Uterus (tissue), 4 donors: ENCODE measurements around the gene OASL. TPM values are rescaled to one million over a fixed set of nuclear protein-coding genes. Genes with fewer than 3 reads are reported as not detected.
A peak's percentile ranks its signal among the peaks of the same experiment; 100 is the strongest.

Experiments used
- DNase-seq, 2 donors: peaks; one replicate each; pipeline ENCODE4 v3.0.0-alpha.2; 2019 to 2020
- H3K27ac ChIP-seq, 2 donors: fragments of 200-600 bp; sonication (generic); 1 replicate in 1 of 2; 2 replicates in 1 of 2; pipeline ENCODE4 v1.5.1; 2016 to 2018
- H3K27me3 ChIP-seq, 2 donors: fragments of 200-600 bp; sonication (generic); one replicate each; pipeline ENCODE4 v1.5.1; 2018 to 2019; ENCODE audit warnings: control low read depth in 1 of 2
- H3K36me3 ChIP-seq, 2 donors: fragments of 200-600 bp; sonication (generic); one replicate each; pipeline ENCODE4 v1.5.1; 2019; ENCODE audit warnings: control low read depth in 1 of 2
- H3K4me1 ChIP-seq, 2 donors: fragments of 200-600 bp; sonication (generic); one replicate each; pipeline ENCODE4 v1.5.1; 2018 to 2019; ENCODE audit warnings: control low read depth in 1 of 2
- H3K4me3 ChIP-seq, 2 donors: fragments of 200-600 bp; sonication (generic); 1 replicate in 1 of 2; 2 replicates in 1 of 2; pipeline ENCODE4 v1.5.1; 2018 to 2019; ENCODE audit warnings: mild to moderate bottlenecking in 1 of 2
- H3K9me3 ChIP-seq, 2 donors: fragments of 200-600 bp; sonication (generic); one replicate each; pipeline ENCODE4 v1.5.1; 2019; ENCODE audit warnings: control low read depth in 1 of 2
- POLR2A ChIP-seq, 2 donors: fragments of 450-650 bp; IDR thresholded peaks; one replicate each; pipeline ENCODE4 v1.6.1; 2016; ENCODE audit warnings: antibody characterized with exemption in 2 of 2, mild to moderate bottlenecking in 1 of 2, moderate library complexity in 1 of 2
- intact Hi-C: fragments of 100-400 bp; cut with DNase I; formaldehyde crosslinking; loops from one replicate; pipeline ENCODE4 v1.15.1; 2023; ENCODE audit warnings: low total_unique reads
- small RNA-seq: library from RNA; depleted of rRNA; stranded (forward); fragments of <200 nt; gene quantifications from one replicate; pipeline ENCODE3, GENCODE V24; 2016
- total RNA-seq, 4 donors: library from RNA; depleted of rRNA in 3 of 4; stranded (reverse); fragments of >200 nt in 3 of 4; gene quantifications; one replicate each; pipeline versions ENCODE4 v1.1.0 to v1.2.4, GENCODE V29; 2014 to 2023
- TF ChIP-seq, protein P1 (sequence below), 4 experiments: fragments of 200-600 bp in 2 of 4; fragments of 450-650 bp in 2 of 4; sonication (generic) in 2 of 4; IDR thresholded peaks; one replicate each; pipeline ENCODE4 v1.5.1; 2016 to 2019; ENCODE audit warnings: antibody characterized with exemption in 4 of 4, mild to moderate bottlenecking in 2 of 4, moderate library complexity in 1 of 4
- donor health status: DM: yes; HTN: yes; CAD: no.

OASL gene
- total RNA-seq, 4 donors from 2014 or later, result 0.35 to 0.82 TPM; not detected in 2

DNA sequence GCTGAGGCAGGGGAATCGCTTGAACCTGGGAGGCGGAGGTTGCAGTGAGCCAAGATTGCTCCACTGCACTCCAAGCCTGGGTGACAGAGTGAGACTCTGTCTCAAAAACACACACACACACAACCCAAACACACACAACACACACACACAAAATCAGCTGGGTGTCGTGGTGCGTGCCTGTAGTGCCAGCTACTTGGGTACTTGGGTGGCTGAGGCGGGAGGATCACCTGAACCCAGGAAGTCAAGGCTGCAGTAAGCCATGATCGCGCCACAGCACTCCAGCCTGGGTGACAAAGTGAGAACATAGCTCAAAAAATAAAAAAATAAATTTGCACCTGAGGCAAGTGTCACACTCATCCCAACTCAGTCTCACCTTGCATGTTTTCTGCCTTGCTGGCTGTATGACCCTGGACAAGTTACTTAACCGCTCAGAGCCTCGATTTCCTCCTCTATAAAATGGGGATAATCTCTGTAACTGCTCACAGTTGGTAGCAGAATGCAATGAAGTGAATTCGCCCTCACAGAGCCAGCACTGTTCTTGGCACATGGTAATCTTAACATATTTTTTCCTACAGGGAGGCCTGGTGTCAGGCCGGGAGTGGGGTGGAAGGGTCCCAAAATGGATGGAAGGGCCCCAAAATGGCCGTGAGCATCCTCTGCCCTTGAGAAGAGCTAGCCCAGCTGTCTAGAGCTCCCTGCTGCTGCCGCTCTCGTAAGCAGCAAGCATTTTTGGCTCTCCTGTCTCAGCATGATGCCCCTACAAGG is 61.3 kb downstream of the OASL start:
- no peak for DNase-seq
- TF ChIP-seq POLR2A (IDR thresholded peaks at IDR 0.05), result no peak
- TF ChIP-seq, protein P1, sequence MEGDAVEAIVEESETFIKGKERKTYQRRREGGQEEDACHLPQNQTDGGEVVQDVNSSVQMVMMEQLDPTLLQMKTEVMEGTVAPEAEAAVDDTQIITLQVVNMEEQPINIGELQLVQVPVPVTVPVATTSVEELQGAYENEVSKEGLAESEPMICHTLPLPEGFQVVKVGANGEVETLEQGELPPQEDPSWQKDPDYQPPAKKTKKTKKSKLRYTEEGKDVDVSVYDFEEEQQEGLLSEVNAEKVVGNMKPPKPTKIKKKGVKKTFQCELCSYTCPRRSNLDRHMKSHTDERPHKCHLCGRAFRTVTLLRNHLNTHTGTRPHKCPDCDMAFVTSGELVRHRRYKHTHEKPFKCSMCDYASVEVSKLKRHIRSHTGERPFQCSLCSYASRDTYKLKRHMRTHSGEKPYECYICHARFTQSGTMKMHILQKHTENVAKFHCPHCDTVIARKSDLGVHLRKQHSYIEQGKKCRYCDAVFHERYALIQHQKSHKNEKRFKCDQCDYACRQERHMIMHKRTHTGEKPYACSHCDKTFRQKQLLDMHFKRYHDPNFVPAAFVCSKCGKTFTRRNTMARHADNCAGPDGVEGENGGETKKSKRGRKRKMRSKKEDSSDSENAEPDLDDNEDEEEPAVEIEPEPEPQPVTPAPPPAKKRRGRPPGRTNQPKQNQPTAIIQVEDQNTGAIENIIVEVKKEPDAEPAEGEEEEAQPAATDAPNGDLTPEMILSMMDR (IDR thresholded peaks at IDR 0.05), result no peak
- intact Hi-C loops, result no loop called here
- Histone ChIP-seq H3K4me1 (no peaks in the 10 kb centered on the region), H3K36me3 (no peaks in the 10 kb centered on the region), H3K9me3 (no peaks in the 10 kb centered on the region), H3K27me3 (no peaks in the 10 kb centered on the region), H3K27ac (no peak overlapping the region), H3K4me3 (no peak overlapping the region)

GRCh38 chr12:120972870-120973543 is 66.0 kb downstream of the OASL start:
- no peak for DNase-seq
- H3K4me1 ChIP-seq, result no peaks in the 10 kb centered on the region
- H3K27me3 ChIP-seq, result no peaks in the 10 kb centered on the region
- no peak overlapping the region for H3K4me3 ChIP-seq
- no peak overlapping the region for H3K27ac ChIP-seq
- H3K36me3 ChIP-seq, result no peaks in the 10 kb centered on the region
- intact Hi-C loops, result no loop called here
- TF ChIP-seq, protein P1 (IDR thresholded peaks at IDR 0.05), result no peak
- TF ChIP-seq POLR2A (IDR thresholded peaks at IDR 0.05), result no peak
- no peaks in the 10 kb centered on the region for H3K9me3 ChIP-seq

DNA sequence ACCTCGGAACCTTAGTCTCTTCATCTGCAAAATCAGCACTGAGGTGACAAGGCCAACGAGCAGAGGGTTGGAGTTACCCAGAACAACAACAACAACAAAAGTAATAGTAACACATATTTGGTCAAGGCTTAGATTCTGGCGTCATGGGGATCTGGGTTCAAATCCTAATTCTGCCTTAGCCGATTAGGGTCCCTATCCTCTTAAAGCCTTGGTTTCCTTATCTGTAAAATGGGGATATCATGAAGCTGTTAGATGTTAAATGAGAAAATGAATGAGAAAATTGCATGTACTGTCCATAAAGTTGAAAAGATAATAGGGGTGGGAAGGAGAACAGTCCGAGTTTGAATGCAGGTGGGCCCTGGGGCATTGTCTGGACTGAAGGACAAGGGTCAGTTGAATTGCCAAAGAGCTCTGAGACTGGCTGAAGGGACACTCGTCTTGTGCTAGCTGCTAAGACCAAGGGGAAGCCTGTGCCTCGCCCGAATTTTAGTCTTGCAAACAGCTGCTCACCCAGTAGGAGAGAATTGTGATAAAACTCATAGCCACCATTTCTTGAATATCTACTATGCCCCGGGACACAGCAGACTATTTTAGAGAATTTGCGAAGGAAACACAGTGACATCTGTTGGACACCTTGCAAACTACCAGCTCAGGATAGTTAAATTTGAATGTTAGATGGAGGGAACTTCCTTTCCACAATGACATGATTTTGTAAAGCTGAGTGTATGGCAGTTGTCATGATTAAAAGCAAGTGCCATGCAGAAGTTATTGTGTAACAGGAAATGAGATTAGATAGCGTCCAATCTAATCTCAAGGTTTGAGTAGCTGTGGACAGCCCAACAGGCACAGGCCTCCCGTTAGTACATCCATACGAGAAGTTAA is 67.5 kb downstream of the OASL start:
- Histone ChIP-seq H3K9me3 (no peaks in the 10 kb centered on the region), H3K27me3 (no peaks in the 10 kb centered on the region), H3K27ac (no peak overlapping the region), H3K4me1 (no peaks in the 10 kb centered on the region), H3K4me3 (no peak overlapping the region), H3K36me3 (no peaks in the 10 kb centered on the region)
- TF ChIP-seq, protein P1 (IDR thresholded peaks at IDR 0.05), result peak; percentile 57 to 84 (median 72)
- TF ChIP-seq POLR2A (IDR thresholded peaks at IDR 0.05), result no peak
- DNase-seq, result peak in 1 of 2 donors; percentile 20
- intact Hi-C loops, result no loop called here

- H3K9me3 ChIP-seq, result no peaks in the 10 kb centered on the region
- DNase-seq, result no peak
- no peaks in the 10 kb centered on the region for H3K4me1 ChIP-seq
- intact Hi-C loops, result no loop called here
- no peaks in the 10 kb centered on the region for H3K36me3 ChIP-seq
- no peaks in the 10 kb centered on the region for H3K27me3 ChIP-seq
- H3K4me3 ChIP-seq, result no peak overlapping the region
- no peak for TF ChIP-seq POLR2A (IDR thresholded peaks at IDR 0.05)
- TF ChIP-seq, protein P1 (IDR thresholded peaks at IDR 0.05), result no peak
- H3K27ac ChIP-seq, result no peak overlapping the region
Measured at GRCh38 chr12:120970310-120970709, 68.7 kb downstream of the OASL start.

Small RNAs within 50 kb of the gene (small RNA-seq; reads per million reads assigned to genes)
- not detected for gene AC079602.2

Other genes starting within 250 kb of the OASL start
- gene SPPL3, start 134.9 kb downstream of the OASL start, total RNA-seq, result 10 to 100 TPM in 3 of 4 donors, 1 to 10 TPM in 1; 5.4 to 82.7 (median 23.2) TPM
- gene HNF1A, start 60.7 kb downstream of the OASL start, total RNA-seq, result 10 to 100 TPM in 1 of 4 donors, not detected in 3; 11.8 TPM
- 10 to 100 TPM; 12.2 to 23.5 (median 19.0) TPM for gene C12orf43, start 22.8 kb downstream of the OASL start, total RNA-seq
- gene P2RX7, start 93.6 kb upstream of the OASL start, total RNA-seq, result 1 to 10 TPM; 1.0 to 7.7 (median 3.1) TPM
- 100 to 1,000 TPM in 1 of 4 donors, 10 to 100 TPM in 3; 10.9 to 217 (median 36.1) TPM for gene P2RX4, start 170.9 kb upstream of the OASL start, total RNA-seq